Prostate gland (tissue), 2 donors: ENCODE measurements around the gene MRPS18A. TPM values are rescaled to one million over a fixed set of nuclear protein-coding genes. Genes with fewer than 3 reads are reported as not detected.

Source experiments
- DNase-seq: peaks from one replicate; pipeline ENCODE4 v3.0.0-alpha.2; 2019; ENCODE audit warnings: low spot score
- H3K27ac ChIP-seq, 2 donors: fragments of 200-600 bp; sonication (generic); 2 replicates each; pipeline ENCODE4 v1.5.1; 2017 to 2019
- H3K27me3 ChIP-seq: fragments of 200-600 bp; sonication (generic); replicated peaks from 2 replicates; pipeline ENCODE4 v1.5.1; 2019; ENCODE audit not compliant: insufficient read depth
- H3K36me3 ChIP-seq, 2 donors: fragments of 200-600 bp; sonication (generic); 1 replicate in 1 of 2; 2 replicates in 1 of 2; pipeline versions ENCODE4 v1.5.1 to v1.8.1; 2017 to 2019
- H3K4me1 ChIP-seq: fragments of 200-600 bp; sonication (generic); replicated peaks from 2 replicates; pipeline ENCODE4 v1.5.1; 2019
- H3K4me3 ChIP-seq, 2 donors: fragments of 200-600 bp; sonication (generic); 2 replicates each; pipeline ENCODE4 v1.5.1; 2017 to 2019
- H3K9me3 ChIP-seq: fragments of 200-600 bp; sonication (generic); 2 replicates; pipeline ENCODE4 v1.5.1; 2017
- CTCF ChIP-seq, 4 experiments: fragments of 200-600 bp in 2 of 4; fragments of 450-650 bp in 2 of 4; sonication (generic) in 2 of 4; IDR thresholded peaks; 1 replicate in 3 of 4; 2 replicates in 1 of 4; pipeline ENCODE4 v1.5.1; 2016 to 2019; ENCODE audit warnings: antibody characterized with exemption in 4 of 4, mild to moderate bottlenecking in 2 of 4, moderate library complexity in 2 of 4
- POLR2A ChIP-seq: fragments of 450-650 bp; IDR thresholded peaks from one replicate; pipeline ENCODE4 v1.6.1; 2016; ENCODE audit warnings: antibody characterized with exemption, mild to moderate bottlenecking
- POLR2AphosphoS5 ChIP-seq: sonication (generic); formaldehyde crosslinking; IDR thresholded peaks from one replicate; pipeline ENCODE4 v1.6.1; 2017; ENCODE audit warnings: antibody characterized with exemption
- WGBS: methylation state at CpG from one replicate; pipeline ENCODE4 v1.1.5; 2018; 5-methylcytosine and 5-hydroxymethylcytosine counted together
- intact Hi-C: fragments of 100-400 bp; cut with DNase I; formaldehyde crosslinking; loops from one replicate; pipeline ENCODE4 v1.14.2; 2022
- total RNA-seq, 2 donors: library from RNA; depleted of rRNA; stranded (reverse); fragments of >200 nt; gene quantifications; one replicate each; pipeline ENCODE4 v1.1.0, GENCODE V29; 2016

The MRPS18A gene
- total RNA-seq, 2 donors from 2014 or later = 56.6 to 56.9 TPM

GRCh38 chr6:43718387-43719105 lies 31.0 kb upstream of the MRPS18A start:
- Histone ChIP-seq H3K27me3 (no peaks in the 10 kb centered on the region), H3K9me3 (no peaks in the 10 kb centered on the region), H3K4me1 (peaks cover 3% of the 10 kb centered on the region), H3K36me3 (no peaks in the 10 kb centered on the region), H3K4me3 (no peak overlapping the region), H3K27ac (no peak overlapping the region)
- no peak for DNase-seq
- TF ChIP-seq CTCF (IDR thresholded peaks at IDR 0.05) (no peak), POLR2A (no peak), POLR2AphosphoS5 (no peak)
- 88% methylated on average over 13 of the region's 13 CpGs for WGBS
- intact Hi-C loops = no loop called here

GRCh38 chr6:43717822-43718221 lies 30.2 kb upstream of the MRPS18A start:
- Histone ChIP-seq H3K4me3 (no peak overlapping the region), H3K36me3 (no peaks in the 10 kb centered on the region), H3K4me1 (peaks cover 3% of the 10 kb centered on the region), H3K9me3 (no peaks in the 10 kb centered on the region), H3K27me3 (no peaks in the 10 kb centered on the region), H3K27ac (no peak overlapping the region)
- TF ChIP-seq POLR2A = no peak
- TF ChIP-seq POLR2AphosphoS5 = no peak
- TF ChIP-seq CTCF (IDR thresholded peaks at IDR 0.05) = no peak
- no peak for DNase-seq
- 60% methylated on average over 11 of the region's 12 CpGs for WGBS
- intact Hi-C loops = no loop called here

- 89% methylated on average over 8 of the region's 8 CpGs for WGBS
- Histone ChIP-seq H3K27me3 (no peaks in the 10 kb centered on the region), H3K4me1 (peaks cover 3% of the 10 kb centered on the region), H3K36me3 (no peaks in the 10 kb centered on the region), H3K9me3 (no peaks in the 10 kb centered on the region), H3K27ac (no peak overlapping the region), H3K4me3 (no peak overlapping the region)
- no peak for TF ChIP-seq CTCF (IDR thresholded peaks at IDR 0.05)
- TF ChIP-seq POLR2A = no peak
- TF ChIP-seq POLR2AphosphoS5 = no peak
- no peak for DNase-seq
- intact Hi-C loops = no loop called here
These were observed 29.8 kb upstream of the MRPS18A start for GRCh38 chr6:43717389-43717788.

- DNase-seq = no peak
These were observed 28.5 kb upstream of the MRPS18A start for GRCh38 chr6:43716099-43716498.

More at GRCh38 chr6:43716099-43716498, 28.5 kb upstream of the MRPS18A start:
- intact Hi-C loops = no loop called here
- Histone ChIP-seq H3K9me3 (no peaks in the 10 kb centered on the region), H3K36me3 (no peaks in the 10 kb centered on the region), H3K27ac (no peak overlapping the region), H3K4me3 (no peak overlapping the region), H3K27me3 (no peaks in the 10 kb centered on the region), H3K4me1 (peaks cover 3% of the 10 kb centered on the region)
- TF ChIP-seq POLR2AphosphoS5 (no peak), POLR2A (no peak), CTCF (IDR thresholded peaks at IDR 0.05) (no peak)
- WGBS = 36% methylated on average over 9 of the region's 9 CpGs
